Measurements from ENCODE around the gene SPATC1L.

- TF ChIP-seq, protein P1, sequence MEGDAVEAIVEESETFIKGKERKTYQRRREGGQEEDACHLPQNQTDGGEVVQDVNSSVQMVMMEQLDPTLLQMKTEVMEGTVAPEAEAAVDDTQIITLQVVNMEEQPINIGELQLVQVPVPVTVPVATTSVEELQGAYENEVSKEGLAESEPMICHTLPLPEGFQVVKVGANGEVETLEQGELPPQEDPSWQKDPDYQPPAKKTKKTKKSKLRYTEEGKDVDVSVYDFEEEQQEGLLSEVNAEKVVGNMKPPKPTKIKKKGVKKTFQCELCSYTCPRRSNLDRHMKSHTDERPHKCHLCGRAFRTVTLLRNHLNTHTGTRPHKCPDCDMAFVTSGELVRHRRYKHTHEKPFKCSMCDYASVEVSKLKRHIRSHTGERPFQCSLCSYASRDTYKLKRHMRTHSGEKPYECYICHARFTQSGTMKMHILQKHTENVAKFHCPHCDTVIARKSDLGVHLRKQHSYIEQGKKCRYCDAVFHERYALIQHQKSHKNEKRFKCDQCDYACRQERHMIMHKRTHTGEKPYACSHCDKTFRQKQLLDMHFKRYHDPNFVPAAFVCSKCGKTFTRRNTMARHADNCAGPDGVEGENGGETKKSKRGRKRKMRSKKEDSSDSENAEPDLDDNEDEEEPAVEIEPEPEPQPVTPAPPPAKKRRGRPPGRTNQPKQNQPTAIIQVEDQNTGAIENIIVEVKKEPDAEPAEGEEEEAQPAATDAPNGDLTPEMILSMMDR (IDR thresholded peaks at IDR 0.05), result no peak
- TF ChIP-seq POLR2AphosphoS5 (IDR thresholded peaks at IDR 0.05), result no peak
These were observed 62.7 kb downstream of the SPATC1L start for GRCh38 chr21:46121286-46122221.

All from upper lobe of left lung (tissue), 4 donors.